HEK293T (cell line): ENCODE measurements around the gene HS3ST6.

Experiments used
- FOXA1 ChIP-seq: fragments of 450-650 bp; IDR thresholded peaks from 2 replicates; pipeline ENCODE4 v1.6.1; 2016; ENCODE audit warnings: mild to moderate bottlenecking
- FOXM1 ChIP-seq: fragments of 450-650 bp; IDR thresholded peaks from 2 replicates; pipeline ENCODE4 v1.6.1; 2017; ENCODE audit warnings: mild to moderate bottlenecking, borderline replicate concordance
- SP1 ChIP-seq: fragments of 450-650 bp; IDR thresholded peaks from 2 replicates; pipeline ENCODE4 v1.6.1; 2017
- TARDBP ChIP-seq: fragments of 450-650 bp; IDR thresholded peaks from 2 replicates; pipeline ENCODE4 v1.6.1; 2016
- TF ChIP-seq, protein P1 (sequence below): fragments of 450-650 bp; IDR thresholded peaks from 2 replicates; pipeline ENCODE4 v1.6.1; 2016

DNA sequence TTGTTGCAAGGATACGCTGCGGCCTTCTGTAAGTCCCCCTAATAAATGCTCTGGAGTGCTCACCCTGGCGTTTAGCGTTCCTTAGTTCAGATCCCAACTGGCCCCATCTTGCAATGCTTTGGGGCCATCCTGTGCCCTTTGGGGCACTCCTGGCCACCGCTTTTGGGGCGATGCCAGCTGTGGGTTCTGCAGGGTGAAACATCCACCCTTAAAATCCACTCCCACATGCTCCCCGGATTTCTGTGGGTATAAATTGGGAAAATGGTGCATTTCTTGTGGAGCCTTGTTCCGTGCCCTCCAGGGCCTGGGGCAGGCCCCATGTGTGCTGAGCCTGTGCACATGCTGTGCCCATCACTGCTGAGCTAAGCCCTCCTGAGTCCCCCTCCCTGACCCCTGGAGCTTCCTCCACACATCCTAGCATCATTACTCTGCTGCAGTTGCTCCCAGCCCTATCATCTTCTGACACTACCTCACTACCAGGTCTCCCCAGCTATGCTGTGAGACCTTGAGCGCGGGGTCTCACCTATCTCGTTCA, 18.8 kb upstream of the HS3ST6 start:
- TF ChIP-seq TARDBP (no peak), FOXA1 (no peak), FOXM1 (no peak), SP1 (no peak)
- TF ChIP-seq, protein P1, sequence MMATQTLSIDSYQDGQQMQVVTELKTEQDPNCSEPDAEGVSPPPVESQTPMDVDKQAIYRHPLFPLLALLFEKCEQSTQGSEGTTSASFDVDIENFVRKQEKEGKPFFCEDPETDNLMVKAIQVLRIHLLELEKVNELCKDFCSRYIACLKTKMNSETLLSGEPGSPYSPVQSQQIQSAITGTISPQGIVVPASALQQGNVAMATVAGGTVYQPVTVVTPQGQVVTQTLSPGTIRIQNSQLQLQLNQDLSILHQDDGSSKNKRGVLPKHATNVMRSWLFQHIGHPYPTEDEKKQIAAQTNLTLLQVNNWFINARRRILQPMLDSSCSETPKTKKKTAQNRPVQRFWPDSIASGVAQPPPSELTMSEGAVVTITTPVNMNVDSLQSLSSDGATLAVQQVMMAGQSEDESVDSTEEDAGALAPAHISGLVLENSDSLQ, result no peak
